Panc1 (cell line): ENCODE results near the gene TSPAN3. TPM values are rescaled to one million over a fixed set of nuclear protein-coding genes. Genes with fewer than 3 reads are reported as not detected.

Experiments
- ATAC-seq: fragments of 200-7000 bp; cut with Tn5 transposase; 2 replicates; pipeline ENCODE4 v1.9.1; 2020; ENCODE audit warnings: mild to moderate bottlenecking, moderate library complexity
- BruUV-seq: library from RNA; stranded (reverse); fragments of 400-500 nt; replicated peaks from 2 replicates; lab custom pipeline; 2021; lab: Mats Ljungman, UMichigan
- CTCF ChIA-PET: fragments of 300-600 bp; sonication (Branson Sonifier 250); formaldehyde crosslinking; loops from one replicate; lab custom pipeline; 2022; ENCODE audit warnings: antibody characterized with exemption; lab: Charles Lee
- POLR2A ChIA-PET: fragments of 300-600 bp; sonication (Branson Sonifier 250); formaldehyde crosslinking; loops from one replicate; lab custom pipeline; 2022; ENCODE audit warnings: antibody characterized with exemption; lab: Charles Lee
- DNase-seq: peaks from one replicate; pipeline ENCODE4 v3.0.0-alpha.2; 2010; ENCODE audit warnings: low read depth, low spot score
- H3K27ac ChIP-seq: 2 replicates; pipeline ENCODE4 v1.5.1; 2011; ENCODE audit warnings: mild to moderate bottlenecking, low read length, inconsistent platforms
- H3K27me3 ChIP-seq: fragments of 200-500 bp; sonication (Bioruptor generic); 2 replicates; pipeline ENCODE4 v1.6.0; 2014; ENCODE audit warnings: low read length, inconsistent platforms; ENCODE audit not compliant: control insufficient read depth, insufficient read depth
- H3K36me3 ChIP-seq: fragments of 200-500 bp; sonication (Bioruptor generic); 2 replicates; pipeline ENCODE4 v1.5.1; 2014; ENCODE audit warnings: inconsistent platforms, mild to moderate bottlenecking, low read length, moderate library complexity; ENCODE audit not compliant: control insufficient read depth, insufficient read depth
- H3K4me1 ChIP-seq: 2 replicates; pipeline ENCODE4 v1.5.1; 2011; ENCODE audit warnings: inconsistent platforms, mild to moderate bottlenecking, low read length, moderate library complexity; ENCODE audit not compliant: control insufficient read depth, insufficient read depth
- H3K4me3 ChIP-seq, 2 experiments: 2 replicates each; pipeline ENCODE4 v1.5.1; 2011 to 2012; ENCODE audit warnings: low read depth in 2 of 2, low read length in 2 of 2, mild to moderate bottlenecking in 2 of 2, inconsistent platforms in 1 of 2, moderate library complexity in 1 of 2
- H3K9me3 ChIP-seq: fragments of 200-500 bp; sonication (Bioruptor generic); 2 replicates; pipeline ENCODE4 v1.5.1; 2014; ENCODE audit warnings: low read depth, mild to moderate bottlenecking, inconsistent platforms, low read length, moderate library complexity; ENCODE audit not compliant: control insufficient read depth, insufficient read depth
- POLR2AphosphoS5 ChIP-seq: IDR thresholded peaks from 2 replicates; pipeline ENCODE4 v1.6.1; 2012; ENCODE audit warnings: mild to moderate bottlenecking, low read depth, low read length, moderate library complexity
- SIN3A ChIP-seq: IDR thresholded peaks from 2 replicates; pipeline ENCODE4 v1.6.1; 2012; ENCODE audit warnings: low read depth, mild to moderate bottlenecking, low read length, moderate library complexity, borderline replicate concordance; ENCODE audit not compliant: insufficient read depth
- TCF7L2 ChIP-seq: IDR thresholded peaks from 2 replicates; pipeline ENCODE4 v1.6.1; 2011; ENCODE audit warnings: mild to moderate bottlenecking, low read depth, low read length, inconsistent platforms
- in situ Hi-C: cut with HindIII; loops from 2 replicates; pipeline ENCODE4 v1.10.0; 2016; ENCODE audit warnings: low sequenced_read_pairs, low pct_unique_long_range_greater_than_20kb
- intact Hi-C: fragments of 100-400 bp; cut with micrococcal nuclease; formaldehyde crosslinking; loops from one replicate; pipeline ENCODE4 v1.10.0; 2022; ENCODE audit not compliant: unreplicated experiment
- total RNA-seq: library from RNA; stranded (reverse); gene quantifications from one replicate; pipeline ENCODE4 v1.2.1, GENCODE V29; 2021; ENCODE audit not compliant: unreplicated experiment
- TF ChIP-seq, protein P1 (sequence below): fragments of 450-650 bp; IDR thresholded peaks from 2 replicates; pipeline ENCODE4 v1.5.1; 2017; ENCODE audit warnings: mild to moderate bottlenecking
- TF ChIP-seq, protein P2 (sequence below), 2 experiments: IDR thresholded peaks; 2 replicates each; pipeline ENCODE4 v1.6.1; 2011 to 2012; ENCODE audit warnings: low read depth in 2 of 2, control low read depth in 1 of 2, low read length in 1 of 2, mild to moderate bottlenecking in 1 of 2, moderate library complexity in 1 of 2; ENCODE audit not compliant: insufficient read depth in 1 of 2

TSPAN3 gene
- total RNA-seq, 1 experiment from 2014 or later: 130 TPM

DNA sequence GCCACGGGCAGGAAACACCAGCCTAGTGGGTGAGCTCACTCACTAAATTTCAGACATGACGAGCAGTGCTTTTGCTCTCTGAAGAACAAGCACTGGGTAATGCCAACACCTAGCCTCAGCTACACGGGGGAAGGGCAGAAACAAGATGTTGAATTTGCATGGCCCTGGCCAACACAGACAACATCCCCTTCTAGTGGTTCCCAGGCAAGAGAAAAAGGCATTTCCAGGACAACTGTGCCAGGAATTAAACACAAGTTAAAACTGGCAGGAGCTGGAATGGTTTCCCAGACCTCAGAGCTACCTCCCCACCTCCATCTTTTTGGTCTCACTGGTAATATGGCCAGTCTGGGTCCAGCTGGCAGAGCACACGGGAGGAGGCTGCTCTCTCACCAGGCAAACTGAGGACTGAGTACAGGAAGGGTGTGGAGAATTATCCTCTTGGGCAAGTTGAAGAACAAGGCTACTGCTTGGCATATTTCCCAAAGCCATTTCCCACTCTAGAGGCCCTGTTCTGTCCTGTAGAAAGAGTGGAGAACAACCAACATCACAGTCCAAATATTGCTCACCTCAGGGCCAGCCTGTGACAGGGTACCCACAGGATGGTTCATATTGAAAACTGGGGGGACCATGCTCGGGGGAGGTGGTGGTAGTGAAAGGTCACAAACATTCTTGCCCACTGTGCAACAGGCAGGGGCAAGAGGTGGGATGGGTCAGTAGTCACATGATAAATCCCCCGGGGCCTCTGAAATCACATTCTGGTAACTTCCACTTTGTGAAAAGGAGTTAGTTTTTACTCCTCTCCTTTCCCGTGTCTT lies 26.5 kb downstream of the TSPAN3 start:
- in situ Hi-C loops: no loop called here
- Histone ChIP-seq H3K27ac (no peak overlapping the region), H3K36me3 (no peaks in the 10 kb centered on the region), H3K4me1 (no peaks in the 10 kb centered on the region), H3K27me3 (no peaks in the 10 kb centered on the region), H3K4me3 (no peak overlapping the region), H3K9me3 (no peaks in the 10 kb centered on the region)
- intact Hi-C loops: no loop called here
- TF ChIP-seq POLR2AphosphoS5 (no peak), TCF7L2 (no peak), SIN3A (no peak)
- TF ChIP-seq, protein P1, sequence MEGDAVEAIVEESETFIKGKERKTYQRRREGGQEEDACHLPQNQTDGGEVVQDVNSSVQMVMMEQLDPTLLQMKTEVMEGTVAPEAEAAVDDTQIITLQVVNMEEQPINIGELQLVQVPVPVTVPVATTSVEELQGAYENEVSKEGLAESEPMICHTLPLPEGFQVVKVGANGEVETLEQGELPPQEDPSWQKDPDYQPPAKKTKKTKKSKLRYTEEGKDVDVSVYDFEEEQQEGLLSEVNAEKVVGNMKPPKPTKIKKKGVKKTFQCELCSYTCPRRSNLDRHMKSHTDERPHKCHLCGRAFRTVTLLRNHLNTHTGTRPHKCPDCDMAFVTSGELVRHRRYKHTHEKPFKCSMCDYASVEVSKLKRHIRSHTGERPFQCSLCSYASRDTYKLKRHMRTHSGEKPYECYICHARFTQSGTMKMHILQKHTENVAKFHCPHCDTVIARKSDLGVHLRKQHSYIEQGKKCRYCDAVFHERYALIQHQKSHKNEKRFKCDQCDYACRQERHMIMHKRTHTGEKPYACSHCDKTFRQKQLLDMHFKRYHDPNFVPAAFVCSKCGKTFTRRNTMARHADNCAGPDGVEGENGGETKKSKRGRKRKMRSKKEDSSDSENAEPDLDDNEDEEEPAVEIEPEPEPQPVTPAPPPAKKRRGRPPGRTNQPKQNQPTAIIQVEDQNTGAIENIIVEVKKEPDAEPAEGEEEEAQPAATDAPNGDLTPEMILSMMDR: no peak
- TF ChIP-seq, protein P2, sequence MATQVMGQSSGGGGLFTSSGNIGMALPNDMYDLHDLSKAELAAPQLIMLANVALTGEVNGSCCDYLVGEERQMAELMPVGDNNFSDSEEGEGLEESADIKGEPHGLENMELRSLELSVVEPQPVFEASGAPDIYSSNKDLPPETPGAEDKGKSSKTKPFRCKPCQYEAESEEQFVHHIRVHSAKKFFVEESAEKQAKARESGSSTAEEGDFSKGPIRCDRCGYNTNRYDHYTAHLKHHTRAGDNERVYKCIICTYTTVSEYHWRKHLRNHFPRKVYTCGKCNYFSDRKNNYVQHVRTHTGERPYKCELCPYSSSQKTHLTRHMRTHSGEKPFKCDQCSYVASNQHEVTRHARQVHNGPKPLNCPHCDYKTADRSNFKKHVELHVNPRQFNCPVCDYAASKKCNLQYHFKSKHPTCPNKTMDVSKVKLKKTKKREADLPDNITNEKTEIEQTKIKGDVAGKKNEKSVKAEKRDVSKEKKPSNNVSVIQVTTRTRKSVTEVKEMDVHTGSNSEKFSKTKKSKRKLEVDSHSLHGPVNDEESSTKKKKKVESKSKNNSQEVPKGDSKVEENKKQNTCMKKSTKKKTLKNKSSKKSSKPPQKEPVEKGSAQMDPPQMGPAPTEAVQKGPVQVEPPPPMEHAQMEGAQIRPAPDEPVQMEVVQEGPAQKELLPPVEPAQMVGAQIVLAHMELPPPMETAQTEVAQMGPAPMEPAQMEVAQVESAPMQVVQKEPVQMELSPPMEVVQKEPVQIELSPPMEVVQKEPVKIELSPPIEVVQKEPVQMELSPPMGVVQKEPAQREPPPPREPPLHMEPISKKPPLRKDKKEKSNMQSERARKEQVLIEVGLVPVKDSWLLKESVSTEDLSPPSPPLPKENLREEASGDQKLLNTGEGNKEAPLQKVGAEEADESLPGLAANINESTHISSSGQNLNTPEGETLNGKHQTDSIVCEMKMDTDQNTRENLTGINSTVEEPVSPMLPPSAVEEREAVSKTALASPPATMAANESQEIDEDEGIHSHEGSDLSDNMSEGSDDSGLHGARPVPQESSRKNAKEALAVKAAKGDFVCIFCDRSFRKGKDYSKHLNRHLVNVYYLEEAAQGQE (IDR thresholded peaks at IDR 0.05; ENCODE audit: insufficient read depth in 1 of 2, low read depth in 2 of 2, low read length in 1 of 2): no peak
- ATAC-seq (no peak), DNase-seq (no peak)
- no TSS peak for BruUV-seq
- ChIA-PET POLR2A (no interaction called here), CTCF (no interaction called here)

DNA sequence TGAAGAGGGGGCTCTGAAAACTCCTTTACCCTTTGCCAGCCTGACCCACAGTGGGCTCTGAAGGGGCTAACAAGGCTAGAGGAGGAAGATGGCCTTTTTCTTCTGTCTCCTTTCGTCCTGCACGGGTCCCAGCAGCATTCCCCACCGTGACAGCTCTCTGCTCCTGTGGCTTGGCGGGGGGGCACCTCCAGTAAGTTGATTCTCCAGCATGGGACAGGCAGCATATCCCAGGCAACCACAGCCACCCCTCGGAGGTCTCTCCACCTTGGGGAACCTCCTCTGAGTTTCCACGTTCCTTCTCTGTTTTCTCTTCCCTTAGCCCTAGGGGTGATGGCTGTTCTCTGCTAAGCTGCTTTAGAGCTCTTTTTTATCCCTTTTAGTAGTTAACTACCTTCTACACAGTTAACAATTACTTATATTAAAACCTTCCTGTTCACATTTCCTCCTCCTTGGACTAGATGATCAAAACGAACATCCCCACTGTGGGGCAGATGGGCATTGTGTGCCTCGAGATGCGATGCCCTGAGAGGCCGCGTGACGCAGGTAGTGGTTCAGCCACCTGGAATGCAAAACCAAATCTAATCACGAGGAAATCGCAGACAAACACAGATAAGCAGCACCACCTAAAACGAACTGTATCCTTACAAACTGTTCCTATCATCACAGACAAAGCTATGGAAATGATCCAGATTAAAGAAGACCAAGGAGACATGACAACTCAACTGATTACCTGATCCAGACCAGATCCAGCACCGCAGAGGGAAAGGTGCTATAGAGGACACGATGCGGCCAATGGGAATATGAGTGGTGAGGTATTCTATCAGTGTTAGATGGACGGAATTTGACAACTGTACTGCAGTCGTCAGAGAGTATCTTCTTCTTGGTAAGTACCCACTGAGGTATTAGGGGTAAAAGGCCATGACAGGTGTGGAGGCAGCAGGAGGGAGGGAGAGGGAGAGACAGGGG lies 27.7 kb downstream of the TSPAN3 start:
- intact Hi-C loops: no loop called here
- Histone ChIP-seq H3K36me3 (no peaks in the 10 kb centered on the region), H3K9me3 (no peaks in the 10 kb centered on the region), H3K4me1 (no peaks in the 10 kb centered on the region), H3K4me3 (no peak overlapping the region), H3K27me3 (no peaks in the 10 kb centered on the region), H3K27ac (no peak overlapping the region)
- ChIA-PET CTCF (no interaction called here), POLR2A (no interaction called here)
- ATAC-seq (no peak), DNase-seq (no peak)
- TF ChIP-seq, protein P2 (IDR thresholded peaks at IDR 0.05; ENCODE audit: insufficient read depth in 1 of 2, low read depth in 2 of 2, low read length in 1 of 2): no peak
- TF ChIP-seq TCF7L2 (no peak), POLR2AphosphoS5 (no peak), SIN3A (no peak)
- TF ChIP-seq, protein P1: no peak
- no TSS peak for BruUV-seq
- in situ Hi-C loops: no loop called here
